A673 (cell line): ENCODE results near the gene PGC. TPM values are rescaled to one million over a fixed set of nuclear protein-coding genes. Genes with fewer than 3 reads are reported as not detected.

ENCODE experiments used
- BruUV-seq: library from RNA; stranded (reverse); fragments of 400-500 nt; replicated peaks from 2 replicates; lab custom pipeline; 2021; lab: Mats Ljungman, UMichigan
- CTCF ChIA-PET: fragments of 300-600 bp; sonication (Branson Sonifier 250); formaldehyde crosslinking; loops from one replicate; lab custom pipeline; 2022; ENCODE audit warnings: antibody characterized with exemption; lab: Charles Lee
- POLR2A ChIA-PET: fragments of 300-600 bp; sonication (Branson Sonifier 250); formaldehyde crosslinking; loops from one replicate; lab custom pipeline; 2022; ENCODE audit warnings: antibody characterized with exemption; ENCODE audit not compliant: low non-redundant PET; lab: Charles Lee
- DNase-seq: peaks from one replicate; pipeline ENCODE4 v3.0.0-alpha.2; 2015; ENCODE audit warnings: low spot score
- H3K27ac ChIP-seq: fragments of 200-600 bp; sonication (generic); 2 replicates; pipeline ENCODE4 v1.5.1; 2016; ENCODE audit warnings: mixed run types, low read depth, mild to moderate bottlenecking, mixed read lengths, antibody characterized with exemption, low read length; ENCODE audit not compliant: poor library complexity, severe bottlenecking
- H3K27me3 ChIP-seq: fragments of 200-600 bp; sonication (generic); replicated peaks from 2 replicates; pipeline ENCODE4 v1.6.1; 2017; ENCODE audit warnings: mixed run types, low read depth, mild to moderate bottlenecking, mixed read lengths, antibody characterized with exemption, low read length; ENCODE audit not compliant: insufficient read depth, poor library complexity
- H3K36me3 ChIP-seq: fragments of 200-600 bp; sonication (generic); 2 replicates; pipeline ENCODE4 v1.6.1; 2016; ENCODE audit warnings: mixed run types, mild to moderate bottlenecking, mixed read lengths, antibody characterized with exemption, low read length; ENCODE audit not compliant: insufficient read depth, poor library complexity, severe bottlenecking
- H3K4me1 ChIP-seq: fragments of 200-600 bp; sonication (generic); 2 replicates; pipeline ENCODE4 v1.6.1; 2017; ENCODE audit warnings: mixed run types, mild to moderate bottlenecking, mixed read lengths, antibody characterized with exemption, low read length; ENCODE audit not compliant: insufficient read depth, poor library complexity, severe bottlenecking
- H3K4me3 ChIP-seq: fragments of 200-600 bp; sonication (generic); 2 replicates; pipeline ENCODE4 v1.5.1; 2016; ENCODE audit warnings: low read depth, mixed run types, mild to moderate bottlenecking, mixed read lengths, low read length; ENCODE audit not compliant: poor library complexity, severe bottlenecking
- H3K9me3 ChIP-seq: fragments of 200-600 bp; sonication (generic); 2 replicates; pipeline ENCODE4 v1.6.1; 2016; ENCODE audit warnings: mixed run types, low read depth, mild to moderate bottlenecking, mixed read lengths, antibody characterized with exemption, low read length; ENCODE audit not compliant: poor library complexity, severe bottlenecking
- CTCF ChIP-seq: fragments of 300-800, 200-600 bp; sonication (generic); conservative IDR thresholded peaks from 2 replicates; pipeline ENCODE4 v1.5.1; 2017; ENCODE audit warnings: low read depth, mild to moderate bottlenecking, antibody characterized with exemption, low read length, moderate library complexity, mixed read lengths
- EZH2 ChIP-seq: fragments of 200-600 bp; sonication (generic); IDR thresholded peaks from 2 replicates; pipeline ENCODE4 v1.6.1; 2017; ENCODE audit warnings: borderline replicate concordance, low read depth, mild to moderate bottlenecking, mixed read lengths, antibody characterized with exemption, low read length; ENCODE audit not compliant: poor library complexity, severe bottlenecking
- intact Hi-C: fragments of 100-400 bp; cut with micrococcal nuclease; formaldehyde crosslinking; loops from one replicate; pipeline ENCODE4 v1.10.0; 2022; ENCODE audit not compliant: unreplicated experiment
- total RNA-seq: library from RNA; stranded (reverse); gene quantifications from 2 replicates; pipeline ENCODE4 v1.2.3, GENCODE V29; 2021

The PGC gene
- total RNA-seq, 1 experiment from 2014 or later: not detected

- ChIA-PET POLR2A (interaction anchor here (0.6 kb wide), 1 partner anchor 842 kb away, joined by 3 read pairs; no protein-coding TSS in a partner anchor), CTCF (interaction anchor here (0.6 to 2.8 kb wide), 10 partner anchors 9 to 419 kb away, joined by 3 to 16 read pairs (median 4); partner anchors contain the start of genes BYSL, MED20, TFEB and USP49)
- Histone ChIP-seq H3K9me3 (no peaks in the 10 kb centered on the region), H3K27ac (peak within 1 kb of the TSS; percentile 86), H3K36me3 (peaks cover 35% of the 10 kb centered on the region), H3K27me3 (no peaks in the 10 kb centered on the region), H3K4me3 (peak within 1 kb of the TSS; percentile 86), H3K4me1 (peaks cover 5% of the 10 kb centered on the region)
- no TSS peak for BruUV-seq
- intact Hi-C loops: loop anchor here (1.0 to 5.0 kb wide), 3 partner anchors 134 to 1110 kb away; partner anchors contain the start of genes BYSL and MED20
- peak; percentile 95 for DNase-seq
- TF ChIP-seq EZH2: no peak
- no peak; the same call in none of the 2 replicates for TF ChIP-seq CTCF
Measured at GRCh38 chr6:41787219-41787917, 40.2 kb upstream of the PGC start, which contains the start of gene TOMM6. Gene TOMM6, plus strand, starts transcription at chr6:41787694. Its CDS starts 4 bp downstream, at chr6:41787698.

GRCh38 chr6:41786451-41787218 is 39.4 kb upstream of the PGC start:
- peak; percentile 89 for DNase-seq
- ChIA-PET POLR2A (no interaction called here), CTCF (interaction anchor here (0.5 to 2.8 kb wide), 10 partner anchors 11 to 665 kb away, joined by 3 to 16 read pairs (median 4); partner anchors contain the start of genes BYSL, MED20, TAF8 and TFEB)
- H3K27me3 ChIP-seq: no peaks in the 10 kb centered on the region
- peaks cover 28% of the 10 kb centered on the region for H3K36me3 ChIP-seq
- TF ChIP-seq EZH2 (no peak), CTCF (peak; percentile 59)
- intact Hi-C loops: loop anchor here (1.0 to 5.0 kb wide), 3 partner anchors 135 to 1111 kb away; partner anchors contain the start of genes BYSL and MED20
- H3K4me3 ChIP-seq: peak overlapping the region; percentile 86
- no peaks in the 10 kb centered on the region for H3K9me3 ChIP-seq
- H3K4me1 ChIP-seq: peaks cover 5% of the 10 kb centered on the region
- no TSS peak for BruUV-seq
- peak overlapping the region; percentile 86 for H3K27ac ChIP-seq

GRCh38 chr6:41785689-41786450 is 38.7 kb upstream of the PGC start:
- ChIA-PET CTCF (interaction anchor here (0.8 to 2.8 kb wide), 6 partner anchors 9 to 418 kb away, joined by 3 to 12 read pairs (median 4); partner anchors contain the start of genes TAF8 and USP49), POLR2A (no interaction called here)
- H3K27me3 ChIP-seq: no peaks in the 10 kb centered on the region
- peaks cover 20% of the 10 kb centered on the region for H3K36me3 ChIP-seq
- peak; percentile 24 for DNase-seq
- BruUV-seq: no TSS peak
- no peak overlapping the region for H3K27ac ChIP-seq
- TF ChIP-seq CTCF (no peak), EZH2 (no peak)
- intact Hi-C loops: loop anchor here (5.0 kb wide), 2 partner anchors 151 to 1111 kb away; no protein-coding TSS in a partner anchor
- H3K4me1 ChIP-seq: peaks cover 10% of the 10 kb centered on the region
- H3K9me3 ChIP-seq: no peaks in the 10 kb centered on the region
- H3K4me3 ChIP-seq: peak overlapping the region; percentile 86
